Colonic mucosa (tissue), 4 donors: ENCODE data around the gene GPANK1. TPM values are rescaled to one million over a fixed set of nuclear protein-coding genes. Genes with fewer than 3 reads are reported as not detected.
A peak's percentile ranks its signal among the peaks of the same experiment; 100 is the strongest.

Experiments used
- DNase-seq: peaks from one replicate; pipeline ENCODE4 v3.0.0-alpha.2; 2020
- H3K27ac ChIP-seq: fragments of 200-600 bp; one replicate; pipeline ENCODE4 v1.8.0; 2021
- H3K27me3 ChIP-seq: fragments of 200-600 bp; one replicate; pipeline ENCODE4 v1.8.0; 2021
- H3K36me3 ChIP-seq: fragments of 200-600 bp; one replicate; pipeline ENCODE4 v1.8.0; 2021
- H3K4me1 ChIP-seq: fragments of 200-600 bp; one replicate; pipeline ENCODE4 v1.8.0; 2021; ENCODE audit warnings: mild to moderate bottlenecking
- H3K4me3 ChIP-seq: fragments of 200-600 bp; one replicate; pipeline ENCODE4 v1.8.0; 2021
- H3K9ac ChIP-seq, 2 donors: one replicate each; pipeline ENCODE4 v1.7.0; 2013; ENCODE audit warnings: control low read depth in 2 of 2, low read depth in 2 of 2, low read length in 2 of 2
- H3K9me3 ChIP-seq: fragments of 200-600 bp; one replicate; pipeline ENCODE4 v1.8.0; 2021
- CTCF ChIP-seq: fragments of 200-600 bp; IDR thresholded peaks from one replicate; pipeline ENCODE4 v1.8.0; 2022; ENCODE audit warnings: antibody characterized with exemption, mild to moderate bottlenecking
- intact Hi-C: fragments of 100-400 bp; cut with DNase I; formaldehyde crosslinking; loops from one replicate; pipeline ENCODE4 v1.14.1; 2022
- total RNA-seq, 2 donors: library from RNA; stranded (reverse); fragmentation: NEBNext Ultra II Directional in 1 of 2; extraction: Animal tissue kit (Norgen Biotek cat#: 25700) in 1 of 2; gene quantifications; one replicate each; pipeline ENCODE4 v1.2.1, GENCODE V29; 2021
- donor health status: healthy.
- donor health status: DM: no; HTN: no; CAD: no.
- donor health status: DM: no; HTN: no; CAD: no.

Gene GPANK1
- total RNA-seq, 2 donors from 2014 or later = 11.0 to 14.9 TPM

GRCh38 chr6:31702819-31703716 is 38.3 kb upstream of the GPANK1 start, which contains the start of gene ABHD16A:
Gene ABHD16A (minus strand): TSS chr6:31703324. CDS start chr6:31703281, 43 bp downstream.
- peak within 1 kb of the TSS; percentile 48 for H3K4me3 ChIP-seq
- DNase-seq = peak; percentile 99
- peak within 1 kb of the TSS; percentile 91 to 99 for H3K9ac ChIP-seq
- no peaks in the 10 kb centered on the region for H3K9me3 ChIP-seq
- TF ChIP-seq CTCF = no peak
- H3K27ac ChIP-seq = peak within 1 kb of the TSS; percentile 95
- H3K27me3 ChIP-seq = no peaks in the 10 kb centered on the region
- H3K36me3 ChIP-seq = no peaks in the 10 kb centered on the region
- intact Hi-C loops = loop anchor here (5.0 kb wide), 1 partner anchor 34 kb away; the partner anchor contains the start of gene CLIC1
- peaks cover 12% of the 10 kb centered on the region for H3K4me1 ChIP-seq

- peak overlapping the region; percentile 91 to 99 for H3K9ac ChIP-seq
- H3K27ac ChIP-seq = peak overlapping the region; percentile 95
- no peaks in the 10 kb centered on the region for H3K9me3 ChIP-seq
- H3K4me3 ChIP-seq = peak overlapping the region; percentile 48
- DNase-seq = no peak
- no peaks in the 10 kb centered on the region for H3K36me3 ChIP-seq
- H3K4me1 ChIP-seq = peaks cover 12% of the 10 kb centered on the region
- no peaks in the 10 kb centered on the region for H3K27me3 ChIP-seq
- TF ChIP-seq CTCF = no peak
- intact Hi-C loops = loop anchor here (5.0 kb wide), 1 partner anchor 35 kb away; the partner anchor contains the start of gene CLIC1
These were observed 37.6 kb upstream of the GPANK1 start for GRCh38 chr6:31702405-31702818.

- peaks cover 12% of the 10 kb centered on the region for H3K4me1 ChIP-seq
- DNase-seq = no peak
- no peak for TF ChIP-seq CTCF
- peak overlapping the region; percentile 95 for H3K27ac ChIP-seq
- no peaks in the 10 kb centered on the region for H3K36me3 ChIP-seq
- H3K4me3 ChIP-seq = peak overlapping the region; percentile 48
- no peaks in the 10 kb centered on the region for H3K9me3 ChIP-seq
- intact Hi-C loops = loop anchor here (5.0 kb wide), 1 partner anchor 35 kb away; the partner anchor contains the start of gene CLIC1
- peak overlapping the region; percentile 91 to 99 for H3K9ac ChIP-seq
- no peaks in the 10 kb centered on the region for H3K27me3 ChIP-seq
These were observed 37.0 kb upstream of the GPANK1 start for GRCh38 chr6:31701666-31702404.

- Histone ChIP-seq H3K27ac (no peak overlapping the region), H3K27me3 (no peaks in the 10 kb centered on the region), H3K4me1 (peaks cover 12% of the 10 kb centered on the region), H3K9ac (peak overlapping the region in 1 of 2 donors; percentile 99), H3K9me3 (no peaks in the 10 kb centered on the region), H3K4me3 (no peak overlapping the region), H3K36me3 (no peaks in the 10 kb centered on the region)
- TF ChIP-seq CTCF = no peak
- intact Hi-C loops = loop anchor here (5.0 kb wide), 1 partner anchor 36 kb away; the partner anchor contains the start of gene CLIC1
- no peak for DNase-seq
These were observed 36.1 kb upstream of the GPANK1 start for GRCh38 chr6:31700740-31701401.

- no peaks in the 10 kb centered on the region for H3K9me3 ChIP-seq
- no peak overlapping the region for H3K4me3 ChIP-seq
- H3K27ac ChIP-seq = no peak overlapping the region
- H3K36me3 ChIP-seq = no peaks in the 10 kb centered on the region
- intact Hi-C loops = no loop called here
- H3K4me1 ChIP-seq = peaks cover 12% of the 10 kb centered on the region
- no peak for DNase-seq
- TF ChIP-seq CTCF = no peak
- no peak overlapping the region for H3K9ac ChIP-seq
- no peaks in the 10 kb centered on the region for H3K27me3 ChIP-seq
These were observed 32.8 kb upstream of the GPANK1 start for GRCh38 chr6:31697555-31697954.
